ENCODE data around the gene TIMM21.

Gene TIMM21

DNA sequence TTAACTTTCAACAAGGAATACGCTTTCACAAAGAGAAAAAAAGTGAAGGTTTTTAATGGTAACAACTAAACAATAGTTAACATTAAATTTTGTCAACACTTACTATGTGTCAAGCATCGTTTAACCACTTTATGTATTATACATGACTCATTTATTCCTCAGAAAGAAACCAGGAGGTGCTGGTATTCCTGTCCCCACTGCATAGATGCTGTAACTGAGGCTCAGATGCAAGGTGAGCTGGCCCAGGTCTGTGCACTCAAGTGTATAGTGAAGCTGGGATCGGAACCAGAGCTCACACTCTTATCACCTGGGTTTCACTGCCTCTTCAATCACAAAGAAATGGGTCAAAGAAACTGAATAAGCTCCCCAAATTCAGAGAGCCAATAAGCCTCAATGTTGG is 17.2 kb upstream of the TIMM21 start:
- in situ Hi-C loops (cut with HindIII; ENCODE audit: low sequenced_read_pairs), result no loop called here
- no peak overlapping the region for H3K4me3 ChIP-seq (ENCODE audit: low read depth, low read length)
- no peak for DNase-seq (ENCODE audit: low read depth, low spot score)
- TF ChIP-seq, protein P1, sequence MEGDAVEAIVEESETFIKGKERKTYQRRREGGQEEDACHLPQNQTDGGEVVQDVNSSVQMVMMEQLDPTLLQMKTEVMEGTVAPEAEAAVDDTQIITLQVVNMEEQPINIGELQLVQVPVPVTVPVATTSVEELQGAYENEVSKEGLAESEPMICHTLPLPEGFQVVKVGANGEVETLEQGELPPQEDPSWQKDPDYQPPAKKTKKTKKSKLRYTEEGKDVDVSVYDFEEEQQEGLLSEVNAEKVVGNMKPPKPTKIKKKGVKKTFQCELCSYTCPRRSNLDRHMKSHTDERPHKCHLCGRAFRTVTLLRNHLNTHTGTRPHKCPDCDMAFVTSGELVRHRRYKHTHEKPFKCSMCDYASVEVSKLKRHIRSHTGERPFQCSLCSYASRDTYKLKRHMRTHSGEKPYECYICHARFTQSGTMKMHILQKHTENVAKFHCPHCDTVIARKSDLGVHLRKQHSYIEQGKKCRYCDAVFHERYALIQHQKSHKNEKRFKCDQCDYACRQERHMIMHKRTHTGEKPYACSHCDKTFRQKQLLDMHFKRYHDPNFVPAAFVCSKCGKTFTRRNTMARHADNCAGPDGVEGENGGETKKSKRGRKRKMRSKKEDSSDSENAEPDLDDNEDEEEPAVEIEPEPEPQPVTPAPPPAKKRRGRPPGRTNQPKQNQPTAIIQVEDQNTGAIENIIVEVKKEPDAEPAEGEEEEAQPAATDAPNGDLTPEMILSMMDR (IDR thresholded peaks at IDR 0.05; ENCODE audit: low read depth, low read length), result no peak

DNA sequence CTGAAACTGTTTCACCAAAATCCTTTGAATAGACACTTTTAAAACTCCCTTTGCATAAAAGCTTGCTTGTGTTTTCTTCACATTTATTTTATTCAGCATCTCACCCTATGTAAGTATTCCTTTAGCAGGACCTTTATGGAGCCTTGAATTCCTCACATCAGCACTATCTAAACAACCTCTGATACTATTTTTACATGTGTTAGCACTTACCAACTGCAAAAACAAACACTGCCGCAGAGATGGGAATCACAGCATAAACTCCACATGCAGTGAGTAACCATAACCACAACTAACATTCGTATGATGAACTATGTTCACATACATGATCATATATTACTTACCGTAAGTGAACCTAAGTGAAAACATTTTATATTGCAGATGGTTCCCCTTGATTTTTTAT is 16.1 kb upstream of the TIMM21 start:
- no peak overlapping the region for H3K4me3 ChIP-seq (ENCODE audit: low read depth, low read length)
- TF ChIP-seq, protein P1 (IDR thresholded peaks at IDR 0.05; ENCODE audit: low read depth, low read length), result no peak
- in situ Hi-C loops (cut with HindIII; ENCODE audit: low sequenced_read_pairs), result no loop called here
- peak; percentile 20 for DNase-seq (ENCODE audit: low read depth, low spot score)

- in situ Hi-C loops (cut with HindIII; ENCODE audit: low sequenced_read_pairs), result no loop called here
Observed at GRCh38 chr18:74137920-74138538, 10.3 kb upstream of the TIMM21 start.

DNA sequence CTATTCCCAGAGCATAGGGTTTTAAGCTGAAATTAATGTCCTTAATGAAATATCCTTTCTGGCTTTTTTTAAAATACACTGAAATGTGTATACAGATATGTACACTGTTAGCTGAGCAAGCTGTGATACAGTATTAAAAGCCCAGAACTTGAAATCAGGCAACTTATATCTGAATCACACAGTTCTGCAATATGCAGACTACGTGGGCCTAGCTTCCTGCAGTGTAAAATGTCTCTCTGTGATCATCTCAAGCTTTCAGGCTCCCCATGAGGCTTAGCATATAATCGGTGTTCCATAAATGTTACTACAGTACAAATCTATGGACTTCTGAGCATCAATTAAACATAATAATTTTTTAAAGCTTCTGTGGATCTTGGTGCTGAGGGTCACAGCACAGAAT is 8.9 kb upstream of the TIMM21 start:
- peak; percentile 16 for DNase-seq (ENCODE audit: low read depth, low spot score)
- no peak overlapping the region for H3K4me3 ChIP-seq (ENCODE audit: low read depth, low read length)
- in situ Hi-C loops (cut with HindIII; ENCODE audit: low sequenced_read_pairs), result no loop called here
- TF ChIP-seq, protein P1 (IDR thresholded peaks at IDR 0.05; ENCODE audit: low read depth, low read length), result no peak

More at GRCh38 chr18:74137920-74138538, 10.3 kb upstream of the TIMM21 start:
- TF ChIP-seq, protein P1 (IDR thresholded peaks at IDR 0.05; ENCODE audit: low read depth, low read length), result no peak
- no peak for DNase-seq (ENCODE audit: low read depth, low spot score)
- H3K4me3 ChIP-seq (ENCODE audit: low read depth, low read length), result no peak overlapping the region

DNA sequence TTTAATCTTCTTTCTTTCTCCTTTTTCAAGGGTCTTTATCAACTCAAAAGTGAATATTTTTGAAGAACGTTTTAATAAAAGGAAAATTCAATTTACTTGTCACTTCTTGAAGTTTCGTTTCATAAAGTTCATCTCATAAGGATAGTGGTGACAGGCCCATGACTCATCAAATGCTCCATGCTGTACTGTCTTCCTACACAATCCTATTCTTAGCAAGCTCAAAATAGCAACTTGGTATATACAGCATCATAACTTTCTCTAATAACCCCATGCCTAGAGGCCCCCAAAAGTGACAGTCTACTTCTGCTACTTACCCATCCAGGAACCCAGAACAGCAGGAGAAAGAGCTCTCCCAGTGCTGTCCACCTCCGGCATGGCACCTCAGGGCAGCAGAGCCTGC is 8.4 kb upstream of the TIMM21 start:
- H3K4me3 ChIP-seq (ENCODE audit: low read depth, low read length), result no peak overlapping the region
- TF ChIP-seq, protein P1 (IDR thresholded peaks at IDR 0.05; ENCODE audit: low read depth, low read length), result no peak
- DNase-seq (ENCODE audit: low read depth, low spot score), result peak; percentile 58
- in situ Hi-C loops (cut with HindIII; ENCODE audit: low sequenced_read_pairs), result no loop called here

GRCh38 chr18:74140582-74140981 is 7.7 kb upstream of the TIMM21 start:
- TF ChIP-seq, protein P1 (IDR thresholded peaks at IDR 0.05; ENCODE audit: low read depth, low read length), result no peak
- in situ Hi-C loops (cut with HindIII; ENCODE audit: low sequenced_read_pairs), result no loop called here
- no peak overlapping the region for H3K4me3 ChIP-seq (ENCODE audit: low read depth, low read length)
- no peak for DNase-seq (ENCODE audit: low read depth, low spot score)

Measured in astrocyte of the spinal cord (primary cell).